Natural killer cell (primary cell): Measurements from ENCODE around the gene YWHAB. TPM values are rescaled to one million over a fixed set of nuclear protein-coding genes. Genes with fewer than 3 reads are reported as not detected.
A peak's percentile ranks its signal among the peaks of the same experiment; 100 is the strongest.

Experiments used
- ATAC-seq, 3 donors: fragments of 150-1000 bp in 2 of 3; fragments of 200-7000 bp in 1 of 3; cut with Tn5 transposase; 1 replicate in 1 of 3; 2 replicates in 2 of 3; pipeline ENCODE4 v1.10.0; 2021; ENCODE audit warnings: mild to moderate bottlenecking in 2 of 3, moderate library complexity in 2 of 3
- DNase-seq, 2 donors: peaks; one replicate each; pipeline versions ENCODE4 v3.0.0 to v3.0.0-alpha.2; 2013 to 2021; ENCODE audit warnings: mixed read lengths in 1 of 2
- H3K27ac ChIP-seq: one replicate; pipeline ENCODE4 v1.5.1; 2013; ENCODE audit warnings: mild to moderate bottlenecking, low read length
- H3K27me3 ChIP-seq: one replicate; pipeline ENCODE4 v1.6.1; 2013; ENCODE audit warnings: low read length; ENCODE audit not compliant: control insufficient read depth, insufficient read depth
- H3K36me3 ChIP-seq: one replicate; pipeline ENCODE4 v1.6.1; 2013; ENCODE audit warnings: low read length; ENCODE audit not compliant: control insufficient read depth, insufficient read depth
- H3K4me1 ChIP-seq: one replicate; pipeline ENCODE4 v1.6.1; 2013; ENCODE audit warnings: low read length; ENCODE audit not compliant: control insufficient read depth, insufficient read depth
- H3K4me3 ChIP-seq: one replicate; pipeline ENCODE4 v1.5.1; 2013; ENCODE audit warnings: low read length
- H3K9me3 ChIP-seq: one replicate; pipeline ENCODE4 v1.6.1; 2013; ENCODE audit warnings: low read length; ENCODE audit not compliant: control insufficient read depth, insufficient read depth
- H3K27ac Mint-ChIP-seq, 2 donors: one replicate each; pipeline ENCODE4 v1.8.0; 2022; ENCODE audit warnings: mild to moderate bottlenecking in 2 of 2, mixed read lengths in 2 of 2, moderate library complexity in 1 of 2
- H3K27me3 Mint-ChIP-seq, 2 donors: one replicate each; pipeline ENCODE4 v1.8.0; 2022; ENCODE audit warnings: low read depth in 2 of 2, mixed read lengths in 2 of 2
- H3K36me3 Mint-ChIP-seq: one replicate; pipeline ENCODE4 v1.8.0; 2022; ENCODE audit warnings: mixed read lengths
- H3K4me1 Mint-ChIP-seq, 2 donors: one replicate each; pipeline ENCODE4 v1.8.0; 2022; ENCODE audit warnings: mixed read lengths in 2 of 2
- H3K4me3 Mint-ChIP-seq: one replicate; pipeline ENCODE4 v1.8.0; 2022; ENCODE audit warnings: mild to moderate bottlenecking, moderate library complexity, mixed read lengths
- H3K9me3 Mint-ChIP-seq, 2 donors: one replicate each; pipeline ENCODE4 v1.8.0; 2022; ENCODE audit warnings: mixed read lengths in 2 of 2
- CTCF ChIP-seq: fragments of 200-600 bp; IDR thresholded peaks from one replicate; pipeline ENCODE4 v1.8.0; 2022; ENCODE audit warnings: antibody characterized with exemption
- WGBS: methylation state at CpG from one replicate; pipeline ENCODE4 v1.1.7; 2013; ENCODE audit warnings: missing lambda C conversion rate; ENCODE audit not compliant: insufficient coverage; 5-methylcytosine and 5-hydroxymethylcytosine counted together
- intact Hi-C: fragments of 100-400 bp; cut with micrococcal nuclease; formaldehyde crosslinking; loops from one replicate; pipeline ENCODE4 v1.14.2; 2022
- total RNA-seq, 4 donors: library from RNA; stranded (reverse); fragments of 120-200 nt in 1 of 4; gene quantifications; one replicate each; pipeline versions ENCODE4 v1.2.3 to v1.2.4, GENCODE V29; 2013 to 2022

The YWHAB gene
- 100 to 1,000 TPM; 137 to 199 (median 179) TPM for total RNA-seq
- total RNA-seq (2013), result 185 TPM

- H3K4me1 Mint-ChIP-seq, result peaks cover 48 to 62% of the 10 kb centered on the region in 2 donors
- peak within 1 kb of the TSS; percentile 86 for H3K27ac ChIP-seq
- DNase-seq (peak; percentile 95 to 98), ATAC-seq (peak; percentile 91 to 99 (median 94))
- no peaks in the 10 kb centered on the region for H3K27me3 ChIP-seq
- peaks cover 19% of the 10 kb centered on the region for H3K4me1 ChIP-seq
- peak within 1 kb of the TSS; percentile 98 for H3K4me3 Mint-ChIP-seq
- no peaks in the 10 kb centered on the region for H3K27me3 Mint-ChIP-seq
- no peaks in the 10 kb centered on the region for H3K9me3 ChIP-seq
- no peak for TF ChIP-seq CTCF
- H3K4me3 ChIP-seq, result peak within 1 kb of the TSS; percentile 75
- H3K9me3 Mint-ChIP-seq, result no peaks in the 10 kb centered on the region
- intact Hi-C loops, result loop anchor here (2.0 to 10.0 kb wide), 3 partner anchors 81 to 675 kb away; partner anchors contain the start of genes OSER1 and STK4
- H3K36me3 ChIP-seq, result no peaks in the 10 kb centered on the region
- WGBS, result under 1% methylated on average over 88 of the region's 88 CpGs
- peak within 1 kb of the TSS; percentile 93 to 97 for H3K27ac Mint-ChIP-seq
- no peaks in the 10 kb centered on the region for H3K36me3 Mint-ChIP-seq
Observed at GRCh38 chr20:44885392-44886265, at the start of gene YWHAB. YWHAB (plus strand) TSS chr20:44885705; CDS start chr20:44901534, 15,829 bp downstream.

- intact Hi-C loops, result no loop called here
- no peak for ATAC-seq
- Mint-ChIP-seq H3K9me3 (no peaks in the 10 kb centered on the region), H3K27ac (no peak overlapping the region), H3K4me3 (no peak overlapping the region), H3K36me3 (no peaks in the 10 kb centered on the region), H3K27me3 (peaks cover 18 to 40% of the 10 kb centered on the region in 2 donors), H3K4me1 (no peaks in the 10 kb centered on the region)
- H3K27ac ChIP-seq, result no peak overlapping the region
- H3K9me3 ChIP-seq, result no peaks in the 10 kb centered on the region
- no peak overlapping the region for H3K4me3 ChIP-seq
- H3K4me1 ChIP-seq, result no peaks in the 10 kb centered on the region
- H3K27me3 ChIP-seq, result peaks cover 2% of the 10 kb centered on the region
- 91% methylated on average over 12 of the region's 12 CpGs for WGBS
- no peak for TF ChIP-seq CTCF
- H3K36me3 ChIP-seq, result no peaks in the 10 kb centered on the region
- no peak for DNase-seq
Observed at GRCh38 chr20:44836601-44837120, 48.8 kb upstream of the YWHAB start.

- ATAC-seq, result no peak
- Histone ChIP-seq H3K36me3 (no peaks in the 10 kb centered on the region), H3K27me3 (peaks cover under 1% of the 10 kb centered on the region), H3K9me3 (no peaks in the 10 kb centered on the region), H3K4me3 (no peak overlapping the region), H3K27ac (no peak overlapping the region), H3K4me1 (no peaks in the 10 kb centered on the region)
- no peaks in the 10 kb centered on the region for H3K9me3 Mint-ChIP-seq
- no peaks in the 10 kb centered on the region for H3K4me1 Mint-ChIP-seq
- intact Hi-C loops, result no loop called here
- H3K36me3 Mint-ChIP-seq, result no peaks in the 10 kb centered on the region
- no peak for DNase-seq
- H3K27ac Mint-ChIP-seq, result no peak overlapping the region
- WGBS, result 79% methylated on average over 3 of the region's 3 CpGs
- H3K4me3 Mint-ChIP-seq, result no peak overlapping the region
- TF ChIP-seq CTCF, result no peak
- H3K27me3 Mint-ChIP-seq, result peaks cover 16 to 33% of the 10 kb centered on the region in 2 donors
Observed at GRCh38 chr20:44837946-44838345, 47.6 kb upstream of the YWHAB start.
